Sigmoid colon (tissue), 4 donors: ENCODE measurements around the gene AP3B2.

Experiments
- EP300 ChIP-seq, 4 donors: sonication (generic); formaldehyde crosslinking; IDR thresholded peaks; one replicate each; pipeline ENCODE4 v1.6.1; 2017; ENCODE audit warnings: antibody characterized with exemption in 4 of 4
- POLR2A ChIP-seq, 2 donors: fragments of 450-650 bp; IDR thresholded peaks; one replicate each; pipeline ENCODE4 v1.6.1; 2016; ENCODE audit warnings: antibody characterized with exemption in 2 of 2, mild to moderate bottlenecking in 2 of 2, moderate library complexity in 2 of 2
- TF ChIP-seq, protein P1 (sequence below), 4 experiments: fragments of 450-650 bp in 3 of 4; fragments of 200-600 bp in 1 of 4; IDR thresholded peaks; one replicate each; pipeline ENCODE4 v1.5.1; 2016 to 2019; ENCODE audit warnings: antibody characterized with exemption in 4 of 4, mild to moderate bottlenecking in 3 of 4, moderate library complexity in 2 of 4

- TF ChIP-seq POLR2A (IDR thresholded peaks at IDR 0.05) = no peak
- TF ChIP-seq, protein P1, sequence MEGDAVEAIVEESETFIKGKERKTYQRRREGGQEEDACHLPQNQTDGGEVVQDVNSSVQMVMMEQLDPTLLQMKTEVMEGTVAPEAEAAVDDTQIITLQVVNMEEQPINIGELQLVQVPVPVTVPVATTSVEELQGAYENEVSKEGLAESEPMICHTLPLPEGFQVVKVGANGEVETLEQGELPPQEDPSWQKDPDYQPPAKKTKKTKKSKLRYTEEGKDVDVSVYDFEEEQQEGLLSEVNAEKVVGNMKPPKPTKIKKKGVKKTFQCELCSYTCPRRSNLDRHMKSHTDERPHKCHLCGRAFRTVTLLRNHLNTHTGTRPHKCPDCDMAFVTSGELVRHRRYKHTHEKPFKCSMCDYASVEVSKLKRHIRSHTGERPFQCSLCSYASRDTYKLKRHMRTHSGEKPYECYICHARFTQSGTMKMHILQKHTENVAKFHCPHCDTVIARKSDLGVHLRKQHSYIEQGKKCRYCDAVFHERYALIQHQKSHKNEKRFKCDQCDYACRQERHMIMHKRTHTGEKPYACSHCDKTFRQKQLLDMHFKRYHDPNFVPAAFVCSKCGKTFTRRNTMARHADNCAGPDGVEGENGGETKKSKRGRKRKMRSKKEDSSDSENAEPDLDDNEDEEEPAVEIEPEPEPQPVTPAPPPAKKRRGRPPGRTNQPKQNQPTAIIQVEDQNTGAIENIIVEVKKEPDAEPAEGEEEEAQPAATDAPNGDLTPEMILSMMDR (IDR thresholded peaks at IDR 0.05) = no peak
- TF ChIP-seq EP300 (IDR thresholded peaks at IDR 0.05) = no peak
These were observed 39.0 kb downstream of the AP3B2 start for GRCh38 chr15:82670699-82671098.
